ENCODE results near the gene OR10A2. TPM values are rescaled to one million over a fixed set of nuclear protein-coding genes. Genes with fewer than 3 reads are reported as not detected.

The OR10A2 gene, protein sequence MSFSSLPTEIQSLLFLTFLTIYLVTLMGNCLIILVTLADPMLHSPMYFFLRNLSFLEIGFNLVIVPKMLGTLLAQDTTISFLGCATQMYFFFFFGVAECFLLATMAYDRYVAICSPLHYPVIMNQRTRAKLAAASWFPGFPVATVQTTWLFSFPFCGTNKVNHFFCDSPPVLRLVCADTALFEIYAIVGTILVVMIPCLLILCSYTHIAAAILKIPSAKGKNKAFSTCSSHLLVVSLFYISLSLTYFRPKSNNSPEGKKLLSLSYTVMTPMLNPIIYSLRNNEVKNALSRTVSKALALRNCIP
- not detected for polyA plus RNA-seq (2012; ENCODE audit: low read depth, missing spikeins)

DNA sequence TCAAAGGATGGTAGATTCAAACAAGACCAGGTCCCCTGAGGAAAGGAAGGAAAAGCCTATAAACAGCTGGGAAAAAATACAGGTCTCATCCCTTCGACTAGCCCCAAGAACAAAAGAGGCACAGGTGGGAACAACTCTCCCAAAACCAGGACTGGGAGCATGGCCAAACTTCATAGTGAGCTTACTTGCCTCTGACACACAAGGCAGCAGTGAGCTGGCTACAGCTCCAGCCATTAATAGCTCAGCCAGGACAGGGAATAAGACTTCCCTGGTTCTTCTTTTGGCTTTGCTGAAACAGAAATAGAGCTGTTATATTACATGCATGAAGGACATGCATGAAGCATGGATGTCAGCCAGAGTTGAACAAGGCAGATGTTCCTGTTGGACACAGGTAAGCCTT lies at the start of gene OR10A2:
Gene OR10A2, plus strand, starts transcription at position 97 of the 400 bp plus-strand sequence. CDS start 6,698 bp downstream, outside the sequence.
- FAIRE-seq (no peak), DNase-seq (ENCODE audit: insufficient read length, low spot score) (no peak)
- TF ChIP-seq SPI1 (IDR thresholded peaks at IDR 0.05; ENCODE audit: low read depth, low read length) (no peak), POLR2A (IDR thresholded peaks at IDR 0.05; ENCODE audit: low read depth, low read length) (no peak), POLR2AphosphoS5 (IDR thresholded peaks at IDR 0.05; ENCODE audit: low read depth, low read length) (no peak), TAF1 (IDR thresholded peaks at IDR 0.05; ENCODE audit: low read depth, low read length) (no peak), PAX5 (IDR thresholded peaks at IDR 0.05; ENCODE audit: insufficient read depth, low read length, severe bottlenecking) (no peak), POU2F2 (IDR thresholded peaks at IDR 0.05; ENCODE audit: low read depth, low read length) (no peak)

- no peak for TF ChIP-seq POU2F2 (IDR thresholded peaks at IDR 0.05; ENCODE audit: low read depth, low read length)
- no peak for TF ChIP-seq POLR2A (IDR thresholded peaks at IDR 0.05; ENCODE audit: low read depth, low read length)
- no peak for TF ChIP-seq SPI1 (IDR thresholded peaks at IDR 0.05; ENCODE audit: low read depth, low read length)
- no peak for TF ChIP-seq POLR2AphosphoS5 (IDR thresholded peaks at IDR 0.05; ENCODE audit: low read depth, low read length)
- TF ChIP-seq PAX5 (IDR thresholded peaks at IDR 0.05; ENCODE audit: insufficient read depth, low read length, severe bottlenecking), result no peak
- TF ChIP-seq TAF1 (IDR thresholded peaks at IDR 0.05; ENCODE audit: low read depth, low read length), result no peak
- FAIRE-seq (no peak), DNase-seq (ENCODE audit: insufficient read length, low spot score) (no peak)
Observed at GRCh38 chr11:6813656-6814055, 49.2 kb upstream of the OR10A2 start.

- no peak for TF ChIP-seq POLR2AphosphoS5 (IDR thresholded peaks at IDR 0.05; ENCODE audit: low read depth, low read length)
- TF ChIP-seq POLR2A (IDR thresholded peaks at IDR 0.05; ENCODE audit: low read depth, low read length), result no peak
- TF ChIP-seq PAX5 (IDR thresholded peaks at IDR 0.05; ENCODE audit: insufficient read depth, low read length, severe bottlenecking), result no peak
- no peak for TF ChIP-seq TAF1 (IDR thresholded peaks at IDR 0.05; ENCODE audit: low read depth, low read length)
- TF ChIP-seq SPI1 (IDR thresholded peaks at IDR 0.05; ENCODE audit: low read depth, low read length), result no peak
- no peak for TF ChIP-seq POU2F2 (IDR thresholded peaks at IDR 0.05; ENCODE audit: low read depth, low read length)
- FAIRE-seq (no peak), DNase-seq (ENCODE audit: insufficient read length, low spot score) (no peak)
Observed at GRCh38 chr11:6817694-6818093, 45.2 kb upstream of the OR10A2 start.

DNA sequence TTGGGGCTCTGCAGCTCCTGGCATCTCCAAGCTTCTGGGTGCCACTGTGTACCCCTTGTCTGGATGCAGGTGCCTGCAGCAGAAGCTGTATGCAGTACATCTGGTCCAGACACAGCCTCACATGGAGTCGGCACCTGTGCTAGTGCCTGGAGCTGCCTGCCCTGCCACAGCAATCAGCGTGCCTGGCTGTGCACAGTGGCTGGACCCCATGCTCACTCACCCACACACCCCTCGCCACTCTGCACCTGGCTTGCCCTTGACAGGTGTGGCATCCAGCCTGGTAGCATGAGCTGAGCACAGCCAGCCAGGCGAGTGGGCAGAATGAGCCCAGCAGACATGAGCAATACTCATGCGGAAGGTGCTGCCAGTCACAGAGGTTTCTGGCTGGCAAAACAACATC lies 43.9 kb upstream of the OR10A2 start:
- DNase-seq (ENCODE audit: insufficient read length, low spot score) (no peak), FAIRE-seq (no peak)
- TF ChIP-seq POLR2AphosphoS5 (IDR thresholded peaks at IDR 0.05; ENCODE audit: low read depth, low read length) (no peak), POU2F2 (IDR thresholded peaks at IDR 0.05; ENCODE audit: low read depth, low read length) (no peak), PAX5 (IDR thresholded peaks at IDR 0.05; ENCODE audit: insufficient read depth, low read length, severe bottlenecking) (no peak), TAF1 (IDR thresholded peaks at IDR 0.05; ENCODE audit: low read depth, low read length) (no peak), POLR2A (IDR thresholded peaks at IDR 0.05; ENCODE audit: low read depth, low read length) (no peak), SPI1 (IDR thresholded peaks at IDR 0.05; ENCODE audit: low read depth, low read length) (no peak)

DNA sequence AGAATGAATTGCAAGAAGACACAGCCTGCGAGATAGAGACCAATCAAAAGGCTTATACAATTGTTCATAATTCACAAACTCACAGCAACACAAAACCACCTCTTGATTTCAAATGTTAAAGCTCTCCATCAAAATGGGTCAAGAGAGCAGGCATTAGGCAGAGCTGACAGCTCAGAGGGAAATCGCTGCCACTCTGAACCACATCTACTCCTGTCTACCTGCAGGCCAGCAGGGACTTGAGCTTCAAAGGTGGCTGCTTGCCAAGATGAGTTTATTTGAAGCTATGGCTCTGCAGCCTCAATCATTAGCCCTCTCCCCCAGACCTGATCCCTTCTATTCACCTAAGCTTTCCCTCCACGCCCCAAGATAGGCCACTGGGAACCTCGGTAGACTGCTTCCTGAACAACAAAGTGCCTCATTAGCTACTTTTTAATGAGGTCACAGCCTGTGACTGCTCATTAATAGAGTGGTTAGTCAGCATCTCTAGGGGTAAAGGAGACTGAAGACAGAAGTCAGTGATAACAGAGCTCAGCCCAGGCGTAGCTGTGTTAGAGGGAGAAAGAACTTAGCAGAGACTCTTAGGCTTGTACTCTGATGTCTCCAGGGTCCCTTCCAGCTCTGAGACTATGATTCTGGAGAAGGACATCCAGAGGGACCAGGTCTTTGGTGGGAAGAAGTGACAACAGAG lies 38.6 kb upstream of the OR10A2 start:
- FAIRE-seq (no peak), DNase-seq (ENCODE audit: insufficient read length, low spot score) (no peak)
- TF ChIP-seq TAF1 (IDR thresholded peaks at IDR 0.05; ENCODE audit: low read depth, low read length), result no peak
- TF ChIP-seq POLR2A (IDR thresholded peaks at IDR 0.05; ENCODE audit: low read depth, low read length), result no peak
- no peak for TF ChIP-seq POU2F2 (IDR thresholded peaks at IDR 0.05; ENCODE audit: low read depth, low read length)
- no peak for TF ChIP-seq SPI1 (IDR thresholded peaks at IDR 0.05; ENCODE audit: low read depth, low read length)
- no peak for TF ChIP-seq POLR2AphosphoS5 (IDR thresholded peaks at IDR 0.05; ENCODE audit: low read depth, low read length)
- TF ChIP-seq PAX5 (IDR thresholded peaks at IDR 0.05; ENCODE audit: insufficient read depth, low read length, severe bottlenecking), result no peak

GRCh38 chr11:6825231-6825744 lies 37.6 kb upstream of the OR10A2 start:
- FAIRE-seq, result no peak
- DNase-seq (ENCODE audit: insufficient read length, low spot score), result no peak
- TF ChIP-seq SPI1 (IDR thresholded peaks at IDR 0.05; ENCODE audit: low read depth, low read length) (no peak), TAF1 (IDR thresholded peaks at IDR 0.05; ENCODE audit: low read depth, low read length) (no peak), POLR2AphosphoS5 (IDR thresholded peaks at IDR 0.05; ENCODE audit: low read depth, low read length) (no peak), POU2F2 (IDR thresholded peaks at IDR 0.05; ENCODE audit: low read depth, low read length) (no peak), PAX5 (IDR thresholded peaks at IDR 0.05; ENCODE audit: insufficient read depth, low read length, severe bottlenecking) (no peak), POLR2A (IDR thresholded peaks at IDR 0.05; ENCODE audit: low read depth, low read length) (no peak)

- no peak for TF ChIP-seq POU2F2 (IDR thresholded peaks at IDR 0.05; ENCODE audit: low read depth, low read length)
- no peak for TF ChIP-seq SPI1 (IDR thresholded peaks at IDR 0.05; ENCODE audit: low read depth, low read length)
- TF ChIP-seq TAF1 (IDR thresholded peaks at IDR 0.05; ENCODE audit: low read depth, low read length), result no peak
- TF ChIP-seq POLR2A (IDR thresholded peaks at IDR 0.05; ENCODE audit: low read depth, low read length), result no peak
- TF ChIP-seq PAX5 (IDR thresholded peaks at IDR 0.05; ENCODE audit: insufficient read depth, low read length, severe bottlenecking), result no peak
- TF ChIP-seq POLR2AphosphoS5 (IDR thresholded peaks at IDR 0.05; ENCODE audit: low read depth, low read length), result no peak
- FAIRE-seq (no peak), DNase-seq (ENCODE audit: insufficient read length, low spot score) (no peak)
Observed at GRCh38 chr11:6828103-6828502, 34.8 kb upstream of the OR10A2 start.

DNA sequence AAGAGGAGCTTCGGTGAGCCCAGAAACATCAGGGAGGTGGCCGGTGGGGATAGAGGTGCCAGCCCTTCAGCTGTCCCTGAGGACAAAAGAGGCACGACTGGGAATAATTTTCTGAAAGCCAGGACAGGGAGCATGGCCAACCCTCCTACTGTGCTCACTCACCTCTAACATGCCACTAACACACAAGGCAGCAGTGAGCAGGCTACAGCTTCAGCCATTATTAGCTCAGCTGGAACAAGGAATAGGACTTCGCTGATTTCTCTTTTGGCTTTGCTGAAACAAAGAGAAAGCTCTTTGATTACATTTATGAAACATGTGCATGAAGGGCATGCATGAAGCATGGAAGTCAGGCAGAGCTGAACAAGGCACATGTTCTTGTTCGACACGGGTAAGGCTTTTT lies 29.5 kb upstream of the OR10A2 start:
- no peak for TF ChIP-seq POU2F2 (IDR thresholded peaks at IDR 0.05; ENCODE audit: low read depth, low read length)
- TF ChIP-seq POLR2AphosphoS5 (IDR thresholded peaks at IDR 0.05; ENCODE audit: low read depth, low read length), result no peak
- no peak for TF ChIP-seq TAF1 (IDR thresholded peaks at IDR 0.05; ENCODE audit: low read depth, low read length)
- TF ChIP-seq SPI1 (IDR thresholded peaks at IDR 0.05; ENCODE audit: low read depth, low read length), result no peak
- no peak for TF ChIP-seq POLR2A (IDR thresholded peaks at IDR 0.05; ENCODE audit: low read depth, low read length)
- TF ChIP-seq PAX5 (IDR thresholded peaks at IDR 0.05; ENCODE audit: insufficient read depth, low read length, severe bottlenecking), result no peak
- FAIRE-seq (no peak), DNase-seq (ENCODE audit: insufficient read length, low spot score) (no peak)

DNA sequence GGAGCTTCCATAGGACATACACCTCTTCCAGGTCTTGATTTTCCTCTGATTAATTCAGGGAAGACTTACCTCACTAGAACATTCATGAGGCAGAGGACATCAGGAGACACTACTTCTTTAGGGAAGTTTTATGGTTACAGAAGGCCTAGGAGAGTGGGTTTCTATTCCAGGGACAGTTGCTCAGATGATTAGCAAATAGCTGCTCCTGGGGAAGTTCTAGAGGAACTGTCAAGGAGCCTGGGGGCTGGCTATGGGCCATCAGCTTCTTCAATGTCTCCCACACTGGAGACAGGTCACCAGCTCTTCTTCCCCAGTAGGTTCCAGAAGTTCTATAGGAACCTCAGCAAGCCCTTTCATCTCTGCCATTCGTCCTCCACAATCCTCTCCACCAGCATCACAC lies 28.8 kb upstream of the OR10A2 start:
- TF ChIP-seq POU2F2 (IDR thresholded peaks at IDR 0.05; ENCODE audit: low read depth, low read length) (no peak), POLR2AphosphoS5 (IDR thresholded peaks at IDR 0.05; ENCODE audit: low read depth, low read length) (no peak), TAF1 (IDR thresholded peaks at IDR 0.05; ENCODE audit: low read depth, low read length) (no peak), PAX5 (IDR thresholded peaks at IDR 0.05; ENCODE audit: insufficient read depth, low read length, severe bottlenecking) (no peak), SPI1 (IDR thresholded peaks at IDR 0.05; ENCODE audit: low read depth, low read length) (no peak), POLR2A (IDR thresholded peaks at IDR 0.05; ENCODE audit: low read depth, low read length) (no peak)
- DNase-seq (ENCODE audit: insufficient read length, low spot score) (no peak), FAIRE-seq (no peak)
